HCEC 1CT (cell line): ENCODE results near the gene IL22RA2.
A peak's percentile ranks its signal among the peaks of the same experiment; 100 is the strongest.
"Not testable (repeated sequence)": the region's sequence is repeated elsewhere in the genome, so short reads cannot be mapped to it uniquely, and the experiment has no call there.

ENCODE experiments used
- DNase-seq: peaks from one replicate; pipeline ENCODE4 v3.0.0-alpha.2; 2017

IL22RA2 gene

DNA sequence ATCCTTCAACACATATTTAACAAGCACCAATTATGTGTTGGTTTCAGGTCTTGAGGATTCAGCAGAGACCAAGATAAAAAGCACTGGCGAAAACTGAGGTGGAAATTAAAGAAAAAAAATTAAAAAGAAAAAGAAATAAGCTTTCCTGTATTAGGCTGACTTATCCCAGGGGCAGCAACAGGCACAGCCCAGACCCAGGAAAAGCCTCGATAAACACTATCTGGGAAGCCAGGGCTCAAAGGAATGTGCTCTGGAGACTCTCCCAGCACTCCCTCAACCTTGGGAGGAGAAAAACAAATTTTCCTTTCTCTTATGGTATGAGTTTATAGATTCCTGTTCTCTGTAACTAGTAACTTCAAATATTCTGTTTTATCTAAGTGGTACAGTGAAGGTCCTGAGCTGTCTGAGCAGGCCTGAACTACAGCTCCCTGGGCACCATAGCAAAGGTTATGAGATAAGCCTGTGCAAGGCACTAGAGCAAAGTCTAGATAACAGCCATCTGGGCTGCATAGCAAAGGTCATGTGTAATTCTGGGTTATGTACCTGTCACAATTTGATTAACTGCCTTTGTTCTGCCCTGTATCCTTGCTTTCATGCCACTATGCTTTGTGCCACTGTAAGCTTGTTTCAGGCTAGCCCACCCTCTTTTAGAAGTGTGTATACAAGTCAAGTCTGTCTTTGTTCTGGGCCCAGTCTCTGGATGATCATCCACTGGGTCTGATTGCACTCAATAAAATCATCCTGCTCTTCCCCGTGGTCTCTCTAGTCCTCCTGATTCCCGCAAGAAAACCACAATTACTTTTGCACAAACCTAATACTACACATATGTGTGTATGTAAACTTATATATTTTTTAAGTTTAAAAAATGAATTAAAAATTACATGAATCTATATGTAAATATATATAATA, 54.0 kb downstream of the IL22RA2 start:
- no peak for DNase-seq

DNA sequence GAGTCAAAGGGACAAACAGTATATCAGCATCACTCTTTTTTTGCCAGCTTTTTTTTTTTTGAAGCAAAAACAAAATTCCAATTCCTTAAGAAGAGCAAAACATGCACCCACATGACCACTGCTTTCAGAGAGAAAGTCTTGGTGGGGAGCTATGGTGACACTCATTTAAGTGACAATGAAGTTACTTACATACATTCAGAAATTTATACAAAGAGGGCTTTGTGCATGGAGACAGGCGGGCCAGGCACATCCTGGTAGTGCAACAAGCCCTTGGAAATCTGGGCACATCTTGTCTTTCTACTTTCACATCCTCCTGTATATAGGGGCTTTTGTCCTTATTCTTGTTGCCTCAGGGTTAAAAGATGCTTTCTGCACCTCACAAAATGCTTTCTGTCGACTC, 55.9 kb downstream of the IL22RA2 start:
- no peak for DNase-seq

DNA sequence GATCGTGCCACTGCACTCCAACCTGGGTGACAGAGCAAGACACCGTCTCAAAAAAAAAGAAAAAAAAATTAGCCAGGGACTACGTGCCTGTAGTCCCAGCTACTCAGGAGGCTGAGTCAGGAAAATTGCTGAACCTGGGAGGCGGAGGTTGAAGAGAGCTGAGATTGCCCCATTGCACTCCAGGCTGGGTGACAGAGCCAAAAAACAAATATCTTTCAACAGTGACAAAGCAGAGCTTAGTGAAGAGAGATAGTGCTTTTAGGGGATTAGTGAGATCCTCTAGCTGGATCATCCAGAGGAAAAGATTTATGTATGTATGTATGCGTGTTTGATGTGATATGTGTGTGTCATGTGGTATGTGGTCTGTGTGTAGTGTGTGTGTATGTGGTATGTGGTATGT, 56.6 kb downstream of the IL22RA2 start:
- DNase-seq, result no peak

GRCh38 chr6:137115658-137116057, 57.8 kb downstream of the IL22RA2 start:
- DNase-seq, result no peak

DNA sequence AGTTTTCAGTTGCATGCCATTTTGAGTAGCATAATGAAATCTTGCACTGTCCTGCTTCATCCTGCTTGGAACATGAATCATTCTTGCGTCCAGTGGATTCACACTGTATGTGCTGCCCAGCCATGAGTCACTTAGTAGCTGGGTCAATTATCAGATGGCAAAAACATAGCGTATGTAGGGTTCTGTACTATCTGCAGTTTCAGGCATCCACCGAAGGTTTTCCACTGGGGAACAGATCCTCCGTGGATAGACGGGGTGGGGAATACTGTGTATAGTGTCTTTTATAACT, 61.4 kb downstream of the IL22RA2 start:
- peak; percentile 83 for DNase-seq

DNA sequence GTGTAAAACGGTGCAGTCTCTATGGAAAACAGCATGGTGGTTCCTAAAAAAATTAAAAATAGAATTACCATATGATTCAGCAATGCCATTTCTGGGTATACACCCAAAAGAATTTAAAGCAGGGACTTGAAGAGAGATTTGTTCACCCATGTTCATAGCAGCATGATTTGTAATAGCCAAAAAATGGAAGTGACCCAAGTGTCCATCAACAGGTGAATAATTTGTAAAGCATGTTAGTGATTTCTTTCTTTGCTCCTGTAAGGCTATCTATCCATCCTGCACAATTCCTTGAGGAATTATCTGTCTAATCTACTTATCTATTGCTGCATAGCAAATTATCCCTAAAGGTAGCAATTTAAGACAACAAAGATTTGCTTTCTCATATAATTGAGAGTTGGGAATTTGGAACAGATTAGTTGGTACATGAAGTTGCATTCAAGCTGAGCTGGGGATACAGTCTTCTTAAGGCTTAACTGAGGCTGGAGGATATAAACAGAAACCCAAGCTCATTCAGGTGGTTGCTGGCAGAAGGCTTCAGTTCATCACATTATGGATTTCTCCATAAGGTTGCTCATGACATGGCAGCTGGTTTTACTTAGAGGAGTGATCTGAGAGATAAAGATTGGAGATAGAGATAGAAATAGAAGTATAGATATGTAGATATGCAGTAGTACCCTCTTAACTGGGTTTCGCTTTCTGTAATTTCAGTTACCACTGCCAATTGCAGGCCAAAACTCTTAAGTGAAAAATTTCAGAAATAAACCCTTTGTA, 62.0 kb downstream of the IL22RA2 start:
- peak; percentile 40 for DNase-seq

- DNase-seq, result no peak
These were observed 65.7 kb downstream of the IL22RA2 start for GRCh38 chr6:137107767-137108105.

- not testable (repeated sequence) for DNase-seq
These were observed 66.2 kb downstream of the IL22RA2 start for GRCh38 chr6:137107047-137107766.

- DNase-seq, result no peak
These were observed 67.3 kb downstream of the IL22RA2 start for GRCh38 chr6:137106183-137106582.

DNA sequence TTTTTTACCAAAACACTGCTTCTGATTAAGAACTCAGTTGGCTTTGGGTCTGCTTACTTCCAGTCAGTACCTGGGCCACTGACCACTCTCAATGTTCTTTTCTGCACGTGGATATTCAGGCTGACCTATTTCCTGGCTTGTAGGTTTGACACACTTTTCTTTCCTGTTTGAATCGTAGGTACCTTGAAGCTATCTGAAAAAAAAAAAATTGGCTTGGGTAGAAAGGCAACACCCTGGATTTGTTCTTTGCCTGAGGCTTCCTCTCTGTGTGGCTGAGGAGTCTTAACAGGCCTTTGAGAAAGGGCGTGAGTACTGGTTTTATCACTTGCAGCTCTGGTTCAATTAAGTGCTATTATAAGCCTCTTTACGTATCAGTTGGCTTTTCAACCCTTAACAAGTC, 68.1 kb downstream of the IL22RA2 start:
- no peak for DNase-seq

DNA sequence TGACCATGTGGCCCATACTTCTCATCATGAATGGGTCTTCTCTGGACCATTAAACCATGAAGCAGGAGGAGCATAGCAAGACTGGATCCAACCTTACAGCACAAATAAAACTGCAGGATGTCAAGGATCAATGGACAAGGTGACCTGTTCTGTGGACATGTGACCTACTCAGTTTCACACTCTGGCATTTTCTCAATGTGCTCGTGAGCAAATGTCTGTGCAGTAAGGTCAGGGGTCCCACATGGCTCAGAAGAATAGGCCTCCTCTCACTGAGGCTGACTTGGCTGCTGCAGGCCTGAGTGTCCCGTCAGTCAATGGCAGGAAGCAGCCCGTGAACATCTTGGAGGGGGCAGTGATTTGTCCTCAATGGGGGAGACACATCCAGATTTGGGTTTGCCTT, 68.5 kb downstream of the IL22RA2 start:
- DNase-seq, result no peak

DNA sequence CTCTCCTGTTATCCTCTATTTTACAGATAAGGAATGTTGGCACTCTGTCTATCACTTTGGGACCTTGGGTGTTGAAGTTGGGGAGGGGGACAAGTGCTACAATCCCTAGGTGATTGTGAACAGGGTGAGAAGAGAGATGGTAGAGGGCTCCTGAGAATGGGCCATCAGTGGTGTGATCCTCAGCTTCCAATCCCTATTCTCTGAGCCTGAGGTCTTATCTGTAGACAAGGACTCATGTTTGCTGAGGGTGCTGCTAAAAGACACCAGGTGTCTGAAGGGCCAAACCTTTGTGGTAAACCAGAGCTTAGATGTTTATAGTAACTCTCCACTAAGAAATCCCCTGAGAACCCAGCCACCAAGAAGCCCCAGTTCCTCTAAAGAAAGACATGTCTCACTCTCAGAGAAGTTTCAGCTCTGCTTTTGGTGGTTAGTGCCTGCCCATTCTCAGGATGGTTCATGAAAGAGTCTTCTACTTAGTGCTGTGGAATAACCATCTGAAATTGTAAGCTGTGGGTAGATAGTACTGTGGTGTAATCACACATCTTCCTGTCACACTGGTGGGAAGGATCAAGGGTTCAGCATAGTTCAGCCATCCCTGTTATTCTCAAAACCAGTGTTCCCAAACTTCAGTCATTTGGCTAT, 70.5 kb downstream of the IL22RA2 start:
- no peak for DNase-seq

DNA sequence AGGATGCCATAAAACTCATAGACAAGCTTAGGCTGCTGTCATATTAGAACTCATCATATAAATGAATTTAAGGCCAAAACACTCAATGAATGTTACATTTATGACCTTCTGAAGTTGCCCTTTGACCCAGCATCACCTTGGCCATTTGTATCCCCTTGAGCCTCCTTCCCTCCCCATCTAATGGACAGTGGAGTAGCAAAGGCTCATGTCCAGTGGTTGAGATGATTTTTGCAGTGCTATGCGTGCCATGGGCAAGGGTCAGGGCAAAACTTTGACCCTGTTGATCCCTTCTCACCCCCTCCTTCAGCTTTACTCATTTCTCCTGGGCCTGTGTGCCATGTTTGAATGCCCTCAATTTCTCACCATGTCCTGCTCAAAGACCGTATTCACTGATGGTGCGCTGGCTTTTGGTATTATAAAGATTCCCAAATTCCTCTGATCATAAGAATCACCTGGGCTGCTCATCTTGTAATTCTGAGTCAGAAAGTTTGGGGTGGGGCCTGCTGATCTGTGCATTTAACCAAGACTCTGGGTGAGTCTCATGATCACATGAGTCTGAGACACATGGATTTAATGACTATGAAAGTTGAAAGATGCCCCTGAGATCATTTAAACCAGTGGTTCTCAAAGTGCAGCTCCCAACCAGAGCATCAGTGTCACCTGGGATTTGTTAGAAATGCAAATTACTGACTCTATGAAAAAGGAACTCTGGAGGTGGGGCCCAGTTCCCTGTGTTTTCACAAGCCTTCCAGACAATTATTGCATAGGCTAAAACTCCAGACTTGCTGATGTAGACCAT, 71.2 kb downstream of the IL22RA2 start:
- no peak for DNase-seq

DNA sequence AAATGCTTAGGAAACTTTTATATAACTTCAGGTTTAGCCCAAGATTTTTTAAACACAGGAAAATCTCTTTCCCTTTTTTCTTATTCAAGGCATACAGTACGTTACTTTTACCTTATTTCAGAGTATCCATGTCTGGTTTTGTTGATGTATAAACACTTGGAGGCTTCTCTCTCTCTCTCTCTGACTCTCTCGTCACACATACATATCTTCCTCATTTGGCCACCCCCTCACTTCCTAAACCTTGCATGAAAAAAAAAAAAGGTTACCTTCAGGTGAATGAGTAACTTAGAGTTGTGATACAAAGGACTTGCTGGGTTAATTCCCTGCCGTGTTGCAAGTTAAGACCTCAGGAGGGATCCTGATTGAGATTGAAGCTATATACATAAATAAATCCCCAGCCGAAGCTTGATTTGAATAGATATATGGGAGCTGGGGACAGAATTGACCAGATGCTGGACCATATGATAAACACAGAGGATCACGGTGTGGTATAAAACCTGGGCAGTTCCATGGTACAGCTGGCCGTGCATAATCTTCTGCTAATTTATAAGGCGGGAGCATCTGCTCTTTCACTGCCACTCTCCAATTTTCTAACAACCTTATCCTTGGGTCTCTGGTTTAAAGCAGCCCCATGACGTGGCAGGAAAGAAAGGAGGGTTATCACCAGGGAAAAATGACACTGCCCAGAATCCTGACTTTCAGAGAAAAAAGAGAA, 73.6 kb downstream of the IL22RA2 start:
- DNase-seq, result no peak

DNA sequence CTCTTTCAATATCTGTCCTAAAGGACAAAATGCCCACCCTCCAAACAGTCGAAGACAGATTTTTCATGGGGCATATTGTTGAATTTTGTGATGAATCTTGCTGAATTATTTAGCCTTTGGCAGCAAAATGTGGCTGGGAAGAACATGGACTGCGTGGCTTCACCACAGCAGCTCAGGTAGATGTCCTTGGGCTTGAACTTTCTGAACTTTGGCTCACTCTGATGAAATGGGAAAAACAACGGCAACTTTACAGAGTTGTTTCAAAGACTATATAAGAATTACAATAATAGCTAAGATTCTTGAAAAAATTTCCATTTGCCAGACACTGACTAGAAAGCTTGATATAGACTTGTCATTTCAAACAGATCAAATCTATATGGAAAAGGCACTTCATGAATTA, 75.9 kb downstream of the IL22RA2 start:
- DNase-seq, result no peak

DNA sequence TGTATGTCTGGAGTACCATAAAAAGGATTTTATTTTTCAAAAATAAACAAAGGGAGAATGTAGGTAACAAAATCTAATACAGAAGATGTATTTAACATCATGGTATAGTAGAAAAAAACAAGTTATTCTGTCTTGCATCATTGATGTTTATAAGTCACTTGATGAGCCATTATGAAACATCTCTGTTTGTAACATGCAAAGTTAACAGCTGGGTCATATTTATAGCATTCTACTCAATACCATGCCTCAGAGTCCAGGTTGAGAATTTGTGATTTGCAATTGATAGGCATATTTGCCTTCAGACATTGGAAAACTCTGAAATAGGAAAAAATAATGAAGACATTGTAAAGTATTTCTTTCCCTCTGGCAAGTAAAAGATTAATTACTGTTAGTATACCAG, 76.4 kb downstream of the IL22RA2 start:
- peak; percentile 40 for DNase-seq

DNA sequence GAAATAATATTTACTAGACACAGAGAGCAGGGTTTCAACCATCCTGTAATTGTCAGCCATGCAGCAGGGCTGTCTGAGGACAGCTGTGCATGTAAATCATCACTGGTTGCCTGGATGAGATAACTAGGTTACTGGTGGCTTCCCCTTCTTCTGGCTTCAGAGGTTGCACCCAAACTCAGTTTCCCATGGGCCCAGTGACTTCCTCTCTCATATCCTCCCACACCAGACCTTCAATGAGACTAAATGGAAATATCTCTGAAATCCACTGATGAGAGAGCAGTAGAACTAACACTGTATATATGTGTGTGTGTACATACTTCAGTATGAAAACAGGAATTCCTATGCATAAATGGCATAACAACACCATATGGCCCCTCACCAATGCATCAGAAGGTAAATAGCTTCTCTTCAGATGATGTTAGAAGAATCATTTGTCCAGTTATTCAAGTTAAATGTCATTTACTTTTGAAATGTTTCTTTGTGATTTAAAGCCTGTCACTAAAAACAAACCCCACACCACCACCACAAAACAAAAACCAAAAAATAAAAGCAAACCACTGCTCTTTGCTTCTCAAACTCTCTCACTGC, 77.7 kb downstream of the IL22RA2 start:
- DNase-seq, result no peak

DNA sequence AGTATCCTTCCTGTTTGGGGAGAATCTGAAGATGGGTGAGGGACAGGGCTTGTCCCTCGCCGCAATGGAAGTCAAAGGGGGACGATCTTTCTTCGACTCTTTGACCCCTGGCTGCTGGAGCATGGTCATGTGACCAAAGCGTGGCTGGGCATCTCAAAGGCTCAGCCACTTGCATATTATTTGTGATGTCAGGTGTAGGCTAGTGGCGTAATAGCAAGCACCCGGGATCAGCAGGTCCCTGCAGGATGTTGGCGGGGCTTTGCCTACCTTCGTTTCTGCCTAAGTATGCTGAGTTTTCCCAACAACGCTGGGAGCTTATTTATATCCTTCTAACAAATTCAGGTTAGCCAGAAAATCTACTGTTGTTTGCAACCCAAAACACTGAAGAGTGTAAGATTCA, 78.4 kb downstream of the IL22RA2 start:
- DNase-seq, result no peak

GRCh38 chr6:137094411-137095008, 78.9 kb downstream of the IL22RA2 start:
- DNase-seq, result peak; percentile 69
